ENCODE results near the gene PRKCZ. TPM values are rescaled to one million over a fixed set of nuclear protein-coding genes. Genes with fewer than 3 reads are reported as not detected.

The PRKCZ gene
- total RNA-seq, 1 donor from 2014 or later, result 32.6 TPM

DNA sequence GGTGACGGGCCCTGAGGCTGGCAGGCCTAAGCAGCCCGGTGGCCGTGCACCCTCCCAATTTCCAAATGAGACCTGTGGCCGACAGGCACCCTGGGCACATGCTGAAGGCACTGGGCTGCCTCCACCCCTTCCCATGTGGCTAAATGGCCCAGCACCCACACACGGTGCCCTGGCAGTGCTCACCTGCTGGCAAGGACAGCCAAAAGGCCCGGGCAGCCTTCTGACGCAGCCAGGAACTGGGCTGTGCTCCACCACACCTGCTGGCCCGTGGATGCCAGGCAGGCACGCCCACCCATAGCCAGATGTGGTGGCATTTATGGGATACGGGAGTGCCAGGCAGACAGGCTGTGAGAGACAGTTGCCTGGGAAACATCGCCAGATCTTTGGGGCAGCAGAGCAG is 148.4 kb downstream of the PRKCZ start:
- no peaks in the 10 kb centered on the region for H3K9me3 Mint-ChIP-seq (ENCODE audit: unreplicated experiment)
- Histone ChIP-seq H3K4me1 (ENCODE audit: insufficient read depth, low read length) (peaks cover 10% of the 10 kb centered on the region), H2AFZ (ENCODE audit: low read depth, low read length) (no peak overlapping the region), H3K4me3 (ENCODE audit: insufficient read depth, low read depth, low read length) (no peak overlapping the region), H4K20me1 (ENCODE audit: insufficient read depth, low read length) (no peaks in the 10 kb centered on the region), H3K4me2 (ENCODE audit: low read length) (peak overlapping the region; percentile 95), H3K9ac (ENCODE audit: low read length) (peak overlapping the region; percentile 35), H3K27me3 (ENCODE audit: insufficient read depth, low read length) (no peaks in the 10 kb centered on the region), H3K79me2 (ENCODE audit: insufficient read depth, low read length) (peaks cover 8% of the 10 kb centered on the region), H3K9me3 (ENCODE audit: insufficient read depth, low read depth, low read length) (no peaks in the 10 kb centered on the region), H3K27ac (ENCODE audit: low read depth, low read length) (no peak overlapping the region), H3K36me3 (ENCODE audit: insufficient read depth, low read length) (no peaks in the 10 kb centered on the region)
- no peak overlapping the region for H3K4me3 Mint-ChIP-seq (ENCODE audit: unreplicated experiment)
- H3K27ac Mint-ChIP-seq (ENCODE audit: unreplicated experiment), result no peak overlapping the region
- peaks cover 4% of the 10 kb centered on the region for H3K4me1 Mint-ChIP-seq (ENCODE audit: low read depth, unreplicated experiment)
- DNase-seq (ENCODE audit: low read depth) (no peak), FAIRE-seq (no peak)
- no peaks in the 10 kb centered on the region for H3K27me3 Mint-ChIP-seq (ENCODE audit: low read depth, unreplicated experiment)
- no peak for TF ChIP-seq EZH2 (IDR thresholded peaks at IDR 0.05; ENCODE audit: insufficient read depth, low read length)
- TF ChIP-seq, protein P1, sequence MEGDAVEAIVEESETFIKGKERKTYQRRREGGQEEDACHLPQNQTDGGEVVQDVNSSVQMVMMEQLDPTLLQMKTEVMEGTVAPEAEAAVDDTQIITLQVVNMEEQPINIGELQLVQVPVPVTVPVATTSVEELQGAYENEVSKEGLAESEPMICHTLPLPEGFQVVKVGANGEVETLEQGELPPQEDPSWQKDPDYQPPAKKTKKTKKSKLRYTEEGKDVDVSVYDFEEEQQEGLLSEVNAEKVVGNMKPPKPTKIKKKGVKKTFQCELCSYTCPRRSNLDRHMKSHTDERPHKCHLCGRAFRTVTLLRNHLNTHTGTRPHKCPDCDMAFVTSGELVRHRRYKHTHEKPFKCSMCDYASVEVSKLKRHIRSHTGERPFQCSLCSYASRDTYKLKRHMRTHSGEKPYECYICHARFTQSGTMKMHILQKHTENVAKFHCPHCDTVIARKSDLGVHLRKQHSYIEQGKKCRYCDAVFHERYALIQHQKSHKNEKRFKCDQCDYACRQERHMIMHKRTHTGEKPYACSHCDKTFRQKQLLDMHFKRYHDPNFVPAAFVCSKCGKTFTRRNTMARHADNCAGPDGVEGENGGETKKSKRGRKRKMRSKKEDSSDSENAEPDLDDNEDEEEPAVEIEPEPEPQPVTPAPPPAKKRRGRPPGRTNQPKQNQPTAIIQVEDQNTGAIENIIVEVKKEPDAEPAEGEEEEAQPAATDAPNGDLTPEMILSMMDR (IDR thresholded peaks at IDR 0.05; ENCODE audit: insufficient read depth, low read depth, low read length), result no peak
- H3K36me3 Mint-ChIP-seq (ENCODE audit: low read depth, unreplicated experiment), result no peaks in the 10 kb centered on the region

DNA sequence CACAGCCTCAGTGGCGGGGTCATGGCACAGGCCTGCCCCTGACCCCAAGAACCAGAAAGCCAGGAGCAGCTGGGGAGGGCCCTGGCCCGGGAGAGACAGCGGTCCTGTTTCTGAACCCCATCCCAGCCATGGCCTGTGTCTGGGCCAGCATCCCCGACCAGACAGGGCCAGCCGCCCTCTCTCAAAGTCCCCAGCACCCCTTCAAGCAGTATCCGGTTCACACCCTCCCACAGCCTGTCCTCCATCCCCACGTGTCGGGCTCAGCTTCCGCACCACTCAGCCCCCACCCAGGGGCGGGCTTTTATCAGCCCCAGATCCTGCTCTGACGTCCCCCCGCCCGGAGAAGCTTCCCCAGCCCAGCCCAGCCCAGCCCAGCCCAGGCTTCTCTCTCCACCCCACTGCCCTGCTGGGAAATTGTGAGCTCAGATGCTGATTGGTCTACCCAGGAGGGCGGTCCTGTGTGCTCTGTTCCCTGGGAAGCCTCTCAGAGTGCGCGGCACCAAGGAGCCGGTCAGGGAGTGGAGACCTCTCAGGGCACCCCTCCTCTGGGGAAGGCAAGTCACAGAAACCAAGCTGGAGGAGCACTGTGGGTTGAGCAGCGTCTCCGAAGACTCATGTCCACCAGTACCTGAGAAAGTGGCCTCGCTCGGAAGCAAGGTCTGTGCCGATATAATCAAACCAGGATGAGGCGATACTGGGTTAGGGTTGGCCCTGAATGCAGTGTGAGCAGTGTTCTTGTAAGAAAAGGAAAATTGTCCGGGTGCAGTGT is 149.0 kb downstream of the PRKCZ start:
- H3K27me3 Mint-ChIP-seq (ENCODE audit: low read depth, unreplicated experiment), result no peaks in the 10 kb centered on the region
- DNase-seq (ENCODE audit: low read depth) (peak; percentile 78), FAIRE-seq (no peak)
- no peaks in the 10 kb centered on the region for H3K9me3 Mint-ChIP-seq (ENCODE audit: unreplicated experiment)
- no peaks in the 10 kb centered on the region for H3K36me3 ChIP-seq (ENCODE audit: insufficient read depth, low read length)
- H3K27ac ChIP-seq (ENCODE audit: low read depth, low read length), result peak overlapping the region; percentile 5
- H2AFZ ChIP-seq (ENCODE audit: low read depth, low read length), result peak overlapping the region; percentile 84
- H3K9me3 ChIP-seq (ENCODE audit: insufficient read depth, low read depth, low read length), result no peaks in the 10 kb centered on the region
- H4K20me1 ChIP-seq (ENCODE audit: insufficient read depth, low read length), result no peaks in the 10 kb centered on the region
- H3K79me2 ChIP-seq (ENCODE audit: insufficient read depth, low read length), result peaks cover 3% of the 10 kb centered on the region
- H3K27ac Mint-ChIP-seq (ENCODE audit: unreplicated experiment), result peak overlapping the region; percentile 78
- H3K36me3 Mint-ChIP-seq (ENCODE audit: low read depth, unreplicated experiment), result no peaks in the 10 kb centered on the region
- TF ChIP-seq EZH2 (IDR thresholded peaks at IDR 0.05; ENCODE audit: insufficient read depth, low read length), result no peak
- TF ChIP-seq, protein P1 (IDR thresholded peaks at IDR 0.05; ENCODE audit: insufficient read depth, low read depth, low read length), result no peak
- peak overlapping the region; percentile 95 for H3K4me2 ChIP-seq (ENCODE audit: low read length)
- H3K4me1 ChIP-seq (ENCODE audit: insufficient read depth, low read length), result peaks cover 11% of the 10 kb centered on the region
- peaks cover 4% of the 10 kb centered on the region for H3K4me1 Mint-ChIP-seq (ENCODE audit: low read depth, unreplicated experiment)
- H3K4me3 Mint-ChIP-seq (ENCODE audit: unreplicated experiment), result peak overlapping the region; percentile 73
- H3K4me3 ChIP-seq (ENCODE audit: insufficient read depth, low read depth, low read length), result peak overlapping the region; percentile 65
- no peaks in the 10 kb centered on the region for H3K27me3 ChIP-seq (ENCODE audit: insufficient read depth, low read length)
- H3K9ac ChIP-seq (ENCODE audit: low read length), result peak overlapping the region; percentile 78

Data from astrocyte (in vitro differentiated cells and primary cell).